ENCODE data around the gene NUP107.

Gene NUP107

GRCh38 chr12:68755536-68756243 lies 68.9 kb downstream of the NUP107 start:
- Histone ChIP-seq H3K27me3 (ENCODE audit: control insufficient read depth in 1 of 2, insufficient read depth in 2 of 2, low read length in 2 of 2) (no peaks in the 10 kb centered on the region), H3K9ac (ENCODE audit: low read depth in 1 of 2, low read length in 2 of 2) (no peak overlapping the region), H3K36me3 (ENCODE audit: control insufficient read depth in 1 of 2, insufficient read depth in 2 of 2, low read length in 2 of 2) (peaks cover 5 to 14% of the 10 kb centered on the region in 2 donors), H3K27ac (ENCODE audit: low read depth, low read length) (no peak overlapping the region), H3K9me3 (ENCODE audit: control insufficient read depth in 1 of 2, low read length in 2 of 2) (no peaks in the 10 kb centered on the region), H3K4me3 (ENCODE audit: low read depth in 1 of 2, low read length in 2 of 2) (no peak overlapping the region), H3K4me1 (ENCODE audit: control insufficient read depth in 1 of 2, insufficient read depth in 2 of 2, low read length in 2 of 2) (no peaks in the 10 kb centered on the region)

DNA sequence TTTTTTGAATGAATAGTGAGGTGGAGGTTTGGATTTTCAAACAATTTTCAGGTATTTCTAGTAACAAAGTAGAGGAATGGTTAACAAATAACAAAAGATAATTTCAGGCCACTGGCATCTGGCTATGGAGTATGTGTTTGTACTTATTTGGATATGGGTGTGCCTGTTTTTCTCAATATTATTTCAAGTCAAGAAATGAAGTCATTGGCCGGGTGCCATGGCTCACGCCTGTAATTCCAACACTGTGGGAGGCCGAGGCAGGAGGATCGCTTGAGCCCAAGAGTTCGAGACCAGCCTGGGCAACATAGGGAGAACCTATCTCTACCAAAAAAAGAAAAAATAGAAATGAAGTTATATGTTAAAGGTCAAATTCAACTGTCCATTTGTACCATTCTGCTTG lies 73.1 kb downstream of the NUP107 start:
- H3K9me3 ChIP-seq (ENCODE audit: control insufficient read depth in 1 of 2, low read length in 2 of 2), result no peaks in the 10 kb centered on the region
- H3K4me1 ChIP-seq (ENCODE audit: control insufficient read depth in 1 of 2, insufficient read depth in 2 of 2, low read length in 2 of 2), result no peaks in the 10 kb centered on the region
- H3K9ac ChIP-seq (ENCODE audit: low read depth in 1 of 2, low read length in 2 of 2), result no peak overlapping the region
- peaks cover 0 to 17% of the 10 kb centered on the region in 2 donors for H3K36me3 ChIP-seq (ENCODE audit: control insufficient read depth in 1 of 2, insufficient read depth in 2 of 2, low read length in 2 of 2)
- H3K27ac ChIP-seq (ENCODE audit: low read depth, low read length), result no peak overlapping the region
- H3K27me3 ChIP-seq (ENCODE audit: control insufficient read depth in 1 of 2, insufficient read depth in 2 of 2, low read length in 2 of 2), result no peaks in the 10 kb centered on the region
- H3K4me3 ChIP-seq (ENCODE audit: low read depth in 1 of 2, low read length in 2 of 2), result no peak overlapping the region

DNA sequence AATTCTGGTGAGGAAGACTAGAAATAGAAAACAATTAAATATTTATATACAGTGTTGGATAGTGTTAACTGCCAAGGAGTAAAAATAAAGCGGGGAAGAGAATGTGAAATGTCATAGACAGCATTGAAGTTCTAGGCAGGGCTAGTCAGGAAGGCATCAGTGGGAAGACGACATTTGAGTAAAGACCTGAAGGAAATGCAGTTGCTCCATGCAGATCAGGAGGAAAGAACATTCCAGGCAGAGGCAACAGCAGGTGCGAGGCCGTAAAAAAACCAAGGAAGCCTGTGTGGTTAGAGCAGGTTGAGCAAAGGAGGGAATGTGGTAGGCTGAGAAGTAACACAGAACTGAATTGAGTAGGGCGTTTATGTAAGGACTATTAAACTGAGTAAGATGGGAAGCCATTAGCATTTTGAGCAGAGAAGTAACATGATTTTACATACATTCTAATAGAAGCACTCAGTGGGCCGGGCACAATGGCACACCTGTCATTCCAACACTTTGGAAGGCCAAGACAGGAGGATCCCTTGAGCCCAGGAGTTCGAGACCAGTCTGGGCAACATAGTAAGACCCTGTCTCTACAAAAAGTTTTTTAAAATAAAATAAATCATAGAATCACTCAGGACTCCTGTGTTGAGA lies 74.1 kb downstream of the NUP107 start:
- Histone ChIP-seq H3K36me3 (ENCODE audit: control insufficient read depth in 1 of 2, insufficient read depth in 2 of 2, low read length in 2 of 2) (peaks cover 0 to 14% of the 10 kb centered on the region in 2 donors), H3K9me3 (ENCODE audit: control insufficient read depth in 1 of 2, low read length in 2 of 2) (no peaks in the 10 kb centered on the region), H3K4me3 (ENCODE audit: low read depth in 1 of 2, low read length in 2 of 2) (no peak overlapping the region), H3K9ac (ENCODE audit: low read depth in 1 of 2, low read length in 2 of 2) (no peak overlapping the region), H3K27ac (ENCODE audit: low read depth, low read length) (no peak overlapping the region), H3K27me3 (ENCODE audit: control insufficient read depth in 1 of 2, insufficient read depth in 2 of 2, low read length in 2 of 2) (no peaks in the 10 kb centered on the region), H3K4me1 (ENCODE audit: control insufficient read depth in 1 of 2, insufficient read depth in 2 of 2, low read length in 2 of 2) (no peaks in the 10 kb centered on the region)

- no peak overlapping the region for H3K27ac ChIP-seq (ENCODE audit: low read depth, low read length)
- H3K9ac ChIP-seq (ENCODE audit: low read depth in 1 of 2, low read length in 2 of 2), result no peak overlapping the region
- no peaks in the 10 kb centered on the region for H3K4me1 ChIP-seq (ENCODE audit: control insufficient read depth in 1 of 2, insufficient read depth in 2 of 2, low read length in 2 of 2)
- H3K4me3 ChIP-seq (ENCODE audit: low read depth in 1 of 2, low read length in 2 of 2), result no peak overlapping the region
- peaks cover 0 to 14% of the 10 kb centered on the region in 2 donors for H3K36me3 ChIP-seq (ENCODE audit: control insufficient read depth in 1 of 2, insufficient read depth in 2 of 2, low read length in 2 of 2)
- no peaks in the 10 kb centered on the region for H3K27me3 ChIP-seq (ENCODE audit: control insufficient read depth in 1 of 2, insufficient read depth in 2 of 2, low read length in 2 of 2)
- no peaks in the 10 kb centered on the region for H3K9me3 ChIP-seq (ENCODE audit: control insufficient read depth in 1 of 2, low read length in 2 of 2)
Measured at GRCh38 chr12:68761442-68761812, 74.6 kb downstream of the NUP107 start.

- Histone ChIP-seq H3K9ac (ENCODE audit: low read depth in 1 of 2, low read length in 2 of 2) (no peak overlapping the region), H3K9me3 (ENCODE audit: control insufficient read depth in 1 of 2, low read length in 2 of 2) (no peaks in the 10 kb centered on the region), H3K27me3 (ENCODE audit: control insufficient read depth in 1 of 2, insufficient read depth in 2 of 2, low read length in 2 of 2) (no peaks in the 10 kb centered on the region), H3K27ac (ENCODE audit: low read depth, low read length) (no peak overlapping the region), H3K36me3 (ENCODE audit: control insufficient read depth in 1 of 2, insufficient read depth in 2 of 2, low read length in 2 of 2) (peaks cover 0 to 14% of the 10 kb centered on the region in 2 donors), H3K4me1 (ENCODE audit: control insufficient read depth in 1 of 2, insufficient read depth in 2 of 2, low read length in 2 of 2) (no peaks in the 10 kb centered on the region), H3K4me3 (ENCODE audit: low read depth in 1 of 2, low read length in 2 of 2) (no peak overlapping the region)
Measured at GRCh38 chr12:68761901-68762630, 75.3 kb downstream of the NUP107 start.

GRCh38 chr12:68762691-68763090 lies 75.9 kb downstream of the NUP107 start:
- Histone ChIP-seq H3K27me3 (ENCODE audit: control insufficient read depth in 1 of 2, insufficient read depth in 2 of 2, low read length in 2 of 2) (no peaks in the 10 kb centered on the region), H3K4me3 (ENCODE audit: low read depth in 1 of 2, low read length in 2 of 2) (no peak overlapping the region), H3K9me3 (ENCODE audit: control insufficient read depth in 1 of 2, low read length in 2 of 2) (no peaks in the 10 kb centered on the region), H3K36me3 (ENCODE audit: control insufficient read depth in 1 of 2, insufficient read depth in 2 of 2, low read length in 2 of 2) (peaks cover 0 to 14% of the 10 kb centered on the region in 2 donors), H3K9ac (ENCODE audit: low read depth in 1 of 2, low read length in 2 of 2) (no peak overlapping the region), H3K27ac (ENCODE audit: low read depth, low read length) (no peak overlapping the region), H3K4me1 (ENCODE audit: control insufficient read depth in 1 of 2, insufficient read depth in 2 of 2, low read length in 2 of 2) (no peaks in the 10 kb centered on the region)

GRCh38 chr12:68765696-68766095 lies 78.9 kb downstream of the NUP107 start:
- H3K9me3 ChIP-seq (ENCODE audit: control insufficient read depth in 1 of 2, low read length in 2 of 2), result no peaks in the 10 kb centered on the region
- no peaks in the 10 kb centered on the region for H3K27me3 ChIP-seq (ENCODE audit: control insufficient read depth in 1 of 2, insufficient read depth in 2 of 2, low read length in 2 of 2)
- no peak overlapping the region for H3K27ac ChIP-seq (ENCODE audit: low read depth, low read length)
- no peaks in the 10 kb centered on the region for H3K4me1 ChIP-seq (ENCODE audit: control insufficient read depth in 1 of 2, insufficient read depth in 2 of 2, low read length in 2 of 2)
- H3K4me3 ChIP-seq (ENCODE audit: low read depth in 1 of 2, low read length in 2 of 2), result no peak overlapping the region
- H3K9ac ChIP-seq (ENCODE audit: low read depth in 1 of 2, low read length in 2 of 2), result no peak overlapping the region
- H3K36me3 ChIP-seq (ENCODE audit: control insufficient read depth in 1 of 2, insufficient read depth in 2 of 2, low read length in 2 of 2), result peaks cover 0 to 14% of the 10 kb centered on the region in 2 donors

- H3K36me3 ChIP-seq (ENCODE audit: control insufficient read depth in 1 of 2, insufficient read depth in 2 of 2, low read length in 2 of 2), result peaks cover 0 to 10% of the 10 kb centered on the region in 2 donors
- H3K4me1 ChIP-seq (ENCODE audit: control insufficient read depth in 1 of 2, insufficient read depth in 2 of 2, low read length in 2 of 2), result no peaks in the 10 kb centered on the region
- H3K27me3 ChIP-seq (ENCODE audit: control insufficient read depth in 1 of 2, insufficient read depth in 2 of 2, low read length in 2 of 2), result no peaks in the 10 kb centered on the region
- H3K9ac ChIP-seq (ENCODE audit: low read depth in 1 of 2, low read length in 2 of 2), result no peak overlapping the region
- H3K27ac ChIP-seq (ENCODE audit: low read depth, low read length), result no peak overlapping the region
- H3K9me3 ChIP-seq (ENCODE audit: control insufficient read depth in 1 of 2, low read length in 2 of 2), result no peaks in the 10 kb centered on the region
- no peak overlapping the region for H3K4me3 ChIP-seq (ENCODE audit: low read depth in 1 of 2, low read length in 2 of 2)
Measured at GRCh38 chr12:68766646-68767045, 79.9 kb downstream of the NUP107 start.

- H3K4me1 ChIP-seq (ENCODE audit: control insufficient read depth in 1 of 2, insufficient read depth in 2 of 2, low read length in 2 of 2), result no peaks in the 10 kb centered on the region
- peaks cover 0 to 5% of the 10 kb centered on the region in 2 donors for H3K36me3 ChIP-seq (ENCODE audit: control insufficient read depth in 1 of 2, insufficient read depth in 2 of 2, low read length in 2 of 2)
- no peaks in the 10 kb centered on the region for H3K9me3 ChIP-seq (ENCODE audit: control insufficient read depth in 1 of 2, low read length in 2 of 2)
- no peak overlapping the region for H3K9ac ChIP-seq (ENCODE audit: low read depth in 1 of 2, low read length in 2 of 2)
- H3K27ac ChIP-seq (ENCODE audit: low read depth, low read length), result no peak overlapping the region
- H3K27me3 ChIP-seq (ENCODE audit: control insufficient read depth in 1 of 2, insufficient read depth in 2 of 2, low read length in 2 of 2), result no peaks in the 10 kb centered on the region
- H3K4me3 ChIP-seq (ENCODE audit: low read depth in 1 of 2, low read length in 2 of 2), result no peak overlapping the region
Measured at GRCh38 chr12:68767191-68767590, 80.4 kb downstream of the NUP107 start.

- H3K9me3 ChIP-seq (ENCODE audit: control insufficient read depth in 1 of 2, low read length in 2 of 2), result no peaks in the 10 kb centered on the region
- no peak overlapping the region for H3K4me3 ChIP-seq (ENCODE audit: low read depth in 1 of 2, low read length in 2 of 2)
- H3K27me3 ChIP-seq (ENCODE audit: control insufficient read depth in 1 of 2, insufficient read depth in 2 of 2, low read length in 2 of 2), result no peaks in the 10 kb centered on the region
Measured at GRCh38 chr12:68768431-68768939, 81.7 kb downstream of the NUP107 start.

More at GRCh38 chr12:68768431-68768939, 81.7 kb downstream of the NUP107 start:
- Histone ChIP-seq H3K36me3 (ENCODE audit: control insufficient read depth in 1 of 2, insufficient read depth in 2 of 2, low read length in 2 of 2) (no peaks in the 10 kb centered on the region), H3K9ac (ENCODE audit: low read depth in 1 of 2, low read length in 2 of 2) (no peak overlapping the region), H3K4me1 (ENCODE audit: control insufficient read depth in 1 of 2, insufficient read depth in 2 of 2, low read length in 2 of 2) (no peaks in the 10 kb centered on the region), H3K27ac (ENCODE audit: low read depth, low read length) (no peak overlapping the region)

Measured in duodenal mucosa (tissue), 2 donors.